NT2/D1 (cell line): ENCODE measurements around the gene EPB41L3.
A peak's percentile ranks its signal among the peaks of the same experiment; 100 is the strongest.

ENCODE experiments used
- DNase-seq: peaks from one replicate; pipeline ENCODE4 v3.0.0-alpha.2; 2011; ENCODE audit warnings: low read depth, low spot score
- H3K27me3 ChIP-seq: 2 replicates; pipeline ENCODE4 v1.6.0; 2011; ENCODE audit warnings: mild to moderate bottlenecking; ENCODE audit not compliant: insufficient read length, insufficient read depth
- H3K36me3 ChIP-seq: 2 replicates; pipeline ENCODE4 v1.6.1; 2011; ENCODE audit warnings: mild to moderate bottlenecking, low read length, mixed read lengths; ENCODE audit not compliant: insufficient read depth, insufficient read length
- H3K4me1 ChIP-seq: 2 replicates; pipeline ENCODE4 v1.5.1; 2011; ENCODE audit not compliant: insufficient read depth, insufficient read length
- H3K4me3 ChIP-seq: 2 replicates; pipeline ENCODE4 v1.5.1; 2011; ENCODE audit warnings: low read depth; ENCODE audit not compliant: insufficient read length
- H3K9ac ChIP-seq: 2 replicates; pipeline ENCODE4 v1.6.0; 2011; ENCODE audit warnings: low read depth; ENCODE audit not compliant: insufficient read length
- H3K9me3 ChIP-seq: 2 replicates; pipeline ENCODE4 v1.5.1; 2011; ENCODE audit warnings: mild to moderate bottlenecking, low read length; ENCODE audit not compliant: insufficient read depth
- SUZ12 ChIP-seq: IDR thresholded peaks from 2 replicates; pipeline ENCODE4 v1.6.1; 2011; ENCODE audit not compliant: insufficient read length, insufficient read depth; ENCODE audit errors: extremely low read depth
- YY1 ChIP-seq: IDR thresholded peaks from 2 replicates; pipeline ENCODE4 v1.6.1; 2011; ENCODE audit not compliant: insufficient read length, insufficient read depth
- ZNF274 ChIP-seq: IDR thresholded peaks from 2 replicates; pipeline ENCODE4 v1.6.1; 2011; ENCODE audit warnings: mild to moderate bottlenecking, low read depth, low read length

EPB41L3 gene

DNA sequence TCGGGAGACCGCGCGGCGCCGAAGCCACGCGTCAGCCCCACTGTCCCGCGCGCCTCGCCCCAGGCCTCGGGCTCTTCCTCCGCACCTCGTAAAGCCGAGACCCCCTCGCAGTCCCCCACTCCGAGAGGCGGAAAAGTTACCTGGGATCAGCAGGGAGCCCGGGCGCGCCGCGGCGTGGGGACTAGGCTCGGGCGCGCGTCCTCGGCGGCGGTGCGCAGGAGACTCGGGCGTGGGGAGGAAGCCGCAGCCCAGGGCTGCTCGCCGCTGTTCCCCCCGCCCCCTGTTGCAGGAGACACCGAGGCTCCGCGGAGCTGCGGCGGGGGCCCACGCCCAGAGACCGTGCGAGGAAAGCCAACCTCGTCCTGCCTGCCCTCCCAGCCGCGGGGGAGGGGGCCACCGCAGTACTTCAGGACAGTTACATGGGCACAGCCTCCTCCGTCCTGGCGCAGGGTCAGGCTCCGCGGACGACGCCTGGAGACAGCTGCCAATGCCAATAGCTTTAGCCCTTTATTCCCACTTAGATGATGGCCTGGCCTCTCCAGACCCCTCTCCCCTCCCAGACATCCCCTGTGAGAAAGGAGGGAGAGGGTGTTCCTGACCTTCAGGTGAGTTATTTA lies at the start of gene EPB41L3:
EPB41L3 (minus strand) TSS at position 225 of the 617 bp plus-strand sequence. CDS start 54,814 bp downstream, outside the sequence.
- no peaks in the 10 kb centered on the region for H3K4me1 ChIP-seq
- H3K4me3 ChIP-seq, result peak within 1 kb of the TSS; percentile 56
- no peaks in the 10 kb centered on the region for H3K9me3 ChIP-seq
- no peaks in the 10 kb centered on the region for H3K36me3 ChIP-seq
- H3K9ac ChIP-seq, result peak within 1 kb of the TSS; percentile 76
- no peak for DNase-seq
- peaks cover 22% of the 10 kb centered on the region for H3K27me3 ChIP-seq
- TF ChIP-seq YY1, result no peak
- TF ChIP-seq SUZ12, result no peak
- TF ChIP-seq ZNF274, result no peak

DNA sequence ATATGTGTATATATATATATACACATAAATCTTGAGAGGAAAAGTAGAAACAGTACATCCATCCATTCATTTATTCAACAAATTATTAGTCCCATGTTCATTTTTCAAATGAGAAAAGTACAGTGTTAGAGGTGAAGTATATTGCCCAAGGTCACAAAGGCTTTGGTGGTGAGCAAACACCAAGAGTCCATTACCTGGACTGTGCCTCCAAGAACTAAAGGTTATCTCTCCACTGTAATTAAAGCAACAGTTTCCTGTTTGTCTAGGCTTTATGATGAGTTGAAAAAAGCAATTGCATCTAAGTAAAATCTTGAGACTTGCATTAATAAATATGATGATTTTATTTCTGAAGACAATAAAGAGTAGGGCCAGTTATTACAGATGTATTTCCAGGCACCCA lies 44.7 kb upstream of the EPB41L3 start:
- no peak overlapping the region for H3K9ac ChIP-seq
- no peaks in the 10 kb centered on the region for H3K27me3 ChIP-seq
- H3K36me3 ChIP-seq, result no peaks in the 10 kb centered on the region
- peaks cover 8% of the 10 kb centered on the region; the same call in 1 of the 2 replicates for H3K9me3 ChIP-seq
- no peak for TF ChIP-seq ZNF274
- DNase-seq, result no peak
- no peak overlapping the region for H3K4me3 ChIP-seq
- no peaks in the 10 kb centered on the region for H3K4me1 ChIP-seq

DNA sequence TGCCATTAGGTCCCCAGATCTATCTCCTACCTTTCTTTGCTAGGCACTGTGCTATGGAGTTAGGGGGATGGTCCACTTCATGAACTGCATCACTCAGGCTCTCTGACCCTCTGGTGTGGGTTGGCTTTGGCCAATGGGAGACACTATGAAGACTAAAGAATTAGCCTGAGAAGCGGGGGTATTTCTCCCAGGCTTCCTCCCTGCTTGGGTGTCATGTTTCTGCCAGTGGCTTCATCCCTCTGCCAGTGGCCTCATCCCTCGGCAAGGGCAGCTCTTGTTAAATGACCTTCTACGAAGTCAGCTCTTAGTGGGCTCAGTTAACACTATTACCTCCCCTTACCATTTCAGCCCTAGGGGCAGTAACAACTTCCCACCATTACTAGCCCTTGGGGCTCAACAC lies 41.9 kb upstream of the EPB41L3 start:
- no peaks in the 10 kb centered on the region for H3K27me3 ChIP-seq
- H3K4me1 ChIP-seq, result no peaks in the 10 kb centered on the region
- TF ChIP-seq SUZ12 (no peak), YY1 (no peak), ZNF274 (no peak)
- no peaks in the 10 kb centered on the region for H3K36me3 ChIP-seq
- H3K9ac ChIP-seq, result no peak overlapping the region
- no peak overlapping the region for H3K4me3 ChIP-seq
- no peak for DNase-seq
- H3K9me3 ChIP-seq, result no peaks in the 10 kb centered on the region

DNA sequence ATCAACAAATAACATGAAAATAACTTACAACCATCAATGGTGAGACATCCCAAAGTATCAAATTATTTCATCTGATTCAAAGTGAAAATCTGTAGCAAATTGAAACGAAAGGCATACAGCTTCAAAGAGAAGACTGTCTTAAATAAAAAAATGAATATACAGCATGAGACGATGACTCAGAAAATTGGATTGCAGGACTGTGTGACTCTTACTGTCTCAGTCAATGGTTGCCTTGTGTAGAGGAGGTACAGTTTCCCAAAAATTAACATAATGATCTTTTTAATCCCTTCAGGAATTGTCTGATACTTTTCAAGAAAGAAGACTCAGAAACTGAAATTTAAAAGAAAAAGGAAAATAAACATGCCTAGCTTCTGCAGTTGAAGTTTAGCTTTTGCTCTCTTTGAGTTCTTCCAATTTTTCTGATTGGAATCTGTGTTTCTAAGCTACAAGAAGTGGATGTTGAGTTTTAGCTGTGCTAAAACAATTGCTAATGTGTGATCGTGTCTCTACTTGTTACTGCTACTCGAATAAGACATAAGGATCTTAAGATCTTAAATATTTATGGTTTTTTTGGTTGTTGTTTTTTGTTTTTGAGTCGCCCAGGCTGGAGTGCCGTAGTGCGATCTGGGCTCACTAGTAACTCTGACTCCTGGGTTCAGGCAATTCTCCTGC lies 41.1 kb upstream of the EPB41L3 start:
- no peaks in the 10 kb centered on the region for H3K36me3 ChIP-seq
- TF ChIP-seq SUZ12 (no peak), ZNF274 (no peak), YY1 (no peak)
- DNase-seq, result no peak
- H3K4me3 ChIP-seq, result no peak overlapping the region
- H3K27me3 ChIP-seq, result no peaks in the 10 kb centered on the region
- no peaks in the 10 kb centered on the region for H3K4me1 ChIP-seq
- H3K9ac ChIP-seq, result no peak overlapping the region
- H3K9me3 ChIP-seq, result no peaks in the 10 kb centered on the region

DNA sequence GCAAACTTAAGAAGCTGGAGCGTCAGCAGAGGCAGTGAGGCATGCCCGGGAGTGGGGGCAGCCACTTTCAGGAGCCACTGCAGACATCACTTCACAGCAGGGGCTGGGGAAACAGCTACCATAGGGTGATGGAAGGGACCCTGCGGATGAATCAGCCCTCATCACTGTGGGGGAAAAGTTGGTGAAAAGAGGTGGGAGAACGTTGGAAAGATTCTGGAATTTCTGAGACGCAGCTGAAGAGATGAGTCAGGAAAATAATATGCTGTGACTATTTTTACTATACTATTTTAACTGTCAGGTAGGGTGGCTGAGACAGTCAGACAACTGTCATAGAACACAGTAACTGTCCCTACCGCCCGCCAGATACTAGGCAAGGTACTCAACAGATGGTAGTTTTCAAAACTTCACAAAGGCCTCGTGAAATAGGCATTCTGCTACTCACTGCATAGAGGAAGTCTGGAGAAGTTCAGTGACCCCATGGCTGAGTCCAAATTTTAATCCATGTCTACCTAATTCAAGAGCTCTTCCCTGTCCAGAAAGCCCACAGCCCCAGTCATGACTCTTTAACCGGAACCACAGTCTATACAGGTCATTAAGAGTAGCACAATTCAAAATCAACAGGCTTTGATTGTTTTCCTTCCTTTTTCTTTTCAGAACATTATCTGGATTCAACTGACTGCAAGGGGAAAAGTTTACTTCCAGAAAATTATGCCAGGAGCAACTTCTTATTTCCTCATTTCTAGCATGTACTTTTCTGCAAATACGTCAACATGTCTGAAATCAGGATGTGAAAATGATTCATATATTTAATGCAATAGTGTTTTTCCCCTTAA lies 39.3 kb upstream of the EPB41L3 start:
- Histone ChIP-seq H3K36me3 (no peaks in the 10 kb centered on the region), H3K4me1 (no peaks in the 10 kb centered on the region), H3K9ac (no peak overlapping the region), H3K4me3 (no peak overlapping the region), H3K9me3 (no peaks in the 10 kb centered on the region), H3K27me3 (no peaks in the 10 kb centered on the region)
- no peak for DNase-seq
- no peak for TF ChIP-seq YY1
- TF ChIP-seq ZNF274, result no peak
- TF ChIP-seq SUZ12, result no peak

DNA sequence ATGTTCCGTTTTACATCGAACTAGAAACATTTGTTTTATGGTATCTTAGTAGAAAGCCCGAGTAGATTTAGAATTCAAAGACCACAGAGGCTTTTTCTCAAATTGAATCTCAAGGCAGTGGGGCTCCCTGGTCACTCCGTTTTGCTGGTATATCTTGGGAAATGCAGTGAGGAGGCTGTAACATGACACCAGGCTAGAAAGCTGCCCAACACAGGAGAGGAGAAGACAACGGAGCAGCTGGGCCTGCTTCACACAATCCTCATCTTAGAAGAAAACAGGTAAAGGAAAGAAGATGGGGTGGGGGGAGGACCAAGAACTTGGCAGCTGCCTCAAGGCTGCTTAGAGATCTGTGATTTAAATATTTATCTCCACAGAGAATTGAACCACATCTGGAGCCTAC lies 38.3 kb upstream of the EPB41L3 start:
- H3K9ac ChIP-seq, result no peak overlapping the region
- H3K27me3 ChIP-seq, result no peaks in the 10 kb centered on the region
- H3K36me3 ChIP-seq, result no peaks in the 10 kb centered on the region
- H3K9me3 ChIP-seq, result no peaks in the 10 kb centered on the region
- no peaks in the 10 kb centered on the region for H3K4me1 ChIP-seq
- TF ChIP-seq SUZ12, result no peak
- no peak for TF ChIP-seq YY1
- no peak for TF ChIP-seq ZNF274
- H3K4me3 ChIP-seq, result no peak overlapping the region
- DNase-seq, result peak; percentile 32

DNA sequence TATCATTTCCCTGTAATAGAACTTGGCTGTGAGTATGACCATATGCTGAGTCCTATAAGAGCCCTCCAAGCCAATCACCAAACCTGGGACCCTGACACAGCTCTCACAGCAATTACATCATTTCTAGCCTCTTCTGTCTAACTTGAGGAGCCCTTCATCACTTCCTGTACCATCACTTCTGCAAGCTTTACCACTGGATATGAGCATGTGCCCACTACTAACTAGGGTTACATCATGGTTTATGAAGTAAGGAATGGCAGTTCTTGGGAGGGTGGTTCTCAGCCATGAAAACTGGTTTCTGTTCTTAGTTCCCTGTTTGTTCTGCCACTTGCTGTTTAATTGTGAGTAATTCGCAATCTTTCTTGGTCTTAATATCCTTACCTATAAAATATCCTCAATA lies 31.0 kb upstream of the EPB41L3 start:
- no peaks in the 10 kb centered on the region for H3K4me1 ChIP-seq
- no peaks in the 10 kb centered on the region for H3K36me3 ChIP-seq
- no peak overlapping the region for H3K4me3 ChIP-seq
- TF ChIP-seq SUZ12 (no peak), ZNF274 (no peak), YY1 (no peak)
- H3K9me3 ChIP-seq, result no peaks in the 10 kb centered on the region
- no peak for DNase-seq
- H3K9ac ChIP-seq, result no peak overlapping the region
- H3K27me3 ChIP-seq, result no peaks in the 10 kb centered on the region
